Activated CD4-positive, alpha-beta T cell treated with anti-CD3 and anti-CD28 coated beads, Interleukin-2, amount 50 U/mL, for 4 hours (primary cell): Measurements from ENCODE around the gene RNF126.
"Not testable (repeated sequence)": the region's sequence is repeated elsewhere in the genome, so short reads cannot be mapped to it uniquely, and the experiment has no call there.

Experiments used
- DNase-seq, 2 experiments: peaks; one replicate each; pipeline ENCODE4 v3.0.0-alpha.2; 2020

The RNF126 gene

GRCh38 chr19:609004-609346 lies 54.0 kb downstream of the RNF126 start:
- no peak for DNase-seq

GRCh38 chr19:608155-609003 lies 54.6 kb downstream of the RNF126 start:
- DNase-seq = no peak

- DNase-seq = no peak
These were observed 55.5 kb downstream of the RNF126 start for GRCh38 chr19:607301-608154.

GRCh38 chr19:605061-605971 lies 57.7 kb downstream of the RNF126 start:
- not testable (repeated sequence) for DNase-seq

GRCh38 chr19:604355-604754 lies 58.7 kb downstream of the RNF126 start:
- DNase-seq = no peak

- DNase-seq = not testable (repeated sequence)
These were observed 59.2 kb downstream of the RNF126 start for GRCh38 chr19:603779-604178.

GRCh38 chr19:603302-603639 lies 59.7 kb downstream of the RNF126 start:
- not testable (repeated sequence) for DNase-seq

GRCh38 chr19:602391-603301 lies 60.4 kb downstream of the RNF126 start:
- DNase-seq = no peak

- DNase-seq = no peak
These were observed 61.2 kb downstream of the RNF126 start for GRCh38 chr19:601790-602189.

GRCh38 chr19:601310-601709 lies 61.7 kb downstream of the RNF126 start:
- DNase-seq = no peak
